HepG2 (cell line): ENCODE data around the gene RNASE7. TPM values are rescaled to one million over a fixed set of nuclear protein-coding genes. Genes with fewer than 3 reads are reported as not detected.

Source experiments
- ELK4 ChIP-seq: sonication (generic); formaldehyde crosslinking; IDR thresholded peaks from 2 replicates; pipeline ENCODE4 v1.9.0; 2021; ENCODE audit warnings: missing genetic modification reagents, borderline replicate concordance
- GABPB1 ChIP-seq: IDR thresholded peaks from 2 replicates; pipeline ENCODE4 v1.6.1; 2016; ENCODE audit warnings: mild to moderate bottlenecking, missing genetic modification reagents, moderate library complexity, missing compliant biosample characterization
- GFI1 ChIP-seq: sonication (generic); formaldehyde crosslinking; IDR thresholded peaks from 2 replicates; pipeline ENCODE4 v1.5.0; 2020; ENCODE audit warnings: missing genetic modification reagents, mild to moderate bottlenecking, borderline replicate concordance
- HMGA1 ChIP-seq: sonication (generic); formaldehyde crosslinking; conservative IDR thresholded peaks from 2 replicates; pipeline ENCODE4 v1.4.0; 2020; ENCODE audit warnings: missing genetic modification reagents
- IRX3 ChIP-seq: sonication (generic); formaldehyde crosslinking; IDR thresholded peaks from 2 replicates; pipeline ENCODE4 v1.8.1; 2023; ENCODE audit warnings: mild to moderate bottlenecking, low read depth, missing genetic modification reagents, borderline replicate concordance
- LBX2 ChIP-seq: sonication (generic); formaldehyde crosslinking; IDR thresholded peaks from 2 replicates; pipeline ENCODE4 v1.5.0; 2020; ENCODE audit warnings: missing genetic modification reagents, mild to moderate bottlenecking, borderline replicate concordance
- MATR3 ChIP-seq: sonication (generic); formaldehyde crosslinking; IDR thresholded peaks from 2 replicates; pipeline ENCODE4 v1.4.0; 2020; ENCODE audit warnings: missing genetic modification reagents
- MEIS1 ChIP-seq: sonication (generic); formaldehyde crosslinking; IDR thresholded peaks from 2 replicates; pipeline ENCODE4 v1.9.0; 2021; ENCODE audit warnings: mild to moderate bottlenecking, missing genetic modification reagents, moderate library complexity, borderline replicate concordance
- MIER2 ChIP-seq: IDR thresholded peaks from 2 replicates; pipeline ENCODE4 v1.6.1; 2016; ENCODE audit warnings: missing biosample characterization, missing genetic modification reagents
- MTA3 ChIP-seq: sonication (generic); formaldehyde crosslinking; IDR thresholded peaks from 2 replicates; pipeline ENCODE4 v1.4.0; 2020; ENCODE audit warnings: missing genetic modification reagents
- NFYC ChIP-seq: IDR thresholded peaks from 2 replicates; pipeline ENCODE4 v1.6.1; 2016; ENCODE audit warnings: missing genetic modification reagents, missing compliant biosample characterization
- PRDM10 ChIP-seq: sonication (generic); formaldehyde crosslinking; IDR thresholded peaks from 2 replicates; pipeline ENCODE4 v1.4.0; 2020; ENCODE audit warnings: low read depth, missing genetic modification reagents
- TBP ChIP-seq: sonication (generic); formaldehyde crosslinking; IDR thresholded peaks from 2 replicates; pipeline ENCODE4 v1.5.0; 2020; ENCODE audit warnings: missing genetic modification reagents
- TEAD3 ChIP-seq: optimal IDR thresholded peaks from 2 replicates; pipeline ENCODE3; 2016; ENCODE audit warnings: borderline replicate concordance
- ZC3H13 ChIP-seq: sonication (generic); formaldehyde crosslinking; IDR thresholded peaks from 2 replicates; pipeline ENCODE4 v1.8.1; 2023; ENCODE audit warnings: mild to moderate bottlenecking, missing genetic modification reagents, moderate library complexity
- ZNF18 ChIP-seq: sonication (generic); formaldehyde crosslinking; IDR thresholded peaks from 2 replicates; pipeline ENCODE4 v1.8.0; 2022; ENCODE audit warnings: mild to moderate bottlenecking, missing genetic modification reagents; ENCODE audit not compliant: insufficient replicate concordance
- ZNF180 ChIP-seq: sonication (generic); formaldehyde crosslinking; IDR thresholded peaks from 2 replicates; pipeline ENCODE4 v1.4.0; 2020; ENCODE audit warnings: low read depth, missing genetic modification reagents, borderline replicate concordance
- ZNF44 ChIP-seq: sonication (generic); formaldehyde crosslinking; IDR thresholded peaks from 2 replicates; pipeline ENCODE4 v1.5.1; 2020; ENCODE audit warnings: mild to moderate bottlenecking, missing genetic modification reagents
- ZNF678 ChIP-seq: sonication (generic); formaldehyde crosslinking; IDR thresholded peaks from 2 replicates; pipeline ENCODE4 v1.4.0; 2020; ENCODE audit warnings: mild to moderate bottlenecking, missing genetic modification reagents
- ZNF704 ChIP-seq: sonication (generic); formaldehyde crosslinking; IDR thresholded peaks from 2 replicates; pipeline ENCODE4 v1.8.1; 2023; ENCODE audit warnings: mild to moderate bottlenecking, inconsistent platforms, moderate library complexity, missing genetic modification reagents, borderline replicate concordance
- ZNF883 ChIP-seq: sonication (generic); formaldehyde crosslinking; IDR thresholded peaks from 2 replicates; pipeline ENCODE4 v1.5.1; 2020; ENCODE audit warnings: mild to moderate bottlenecking, missing genetic modification reagents; ENCODE audit errors: not compliant biosample characterization
- polyA plus RNA-seq, 8 experiments: library from polyadenylated mRNA; depleted of rRNA in 3 of 8; stranded (reverse) in 7 of 8; unstranded in 1 of 8; fragments of >200 nt; fragmentation: Illumina TruSeq in 4 of 8; extraction: Trizol in 4 of 8; gene quantifications; 2 replicates each; pipeline versions ENCODE4 v1.2.1 to v1.2.3, GENCODE V29; 2011 to 2016; ENCODE audit warnings: low read depth in 4 of 8, missing spikeins in 1 of 8, mixed read lengths in 1 of 8; ENCODE audit not compliant: insufficient read depth in 1 of 8
- total RNA-seq, 5 experiments: library from RNA; depleted of rRNA; stranded (reverse); fragments of >200 nt; fragmentation: Illumina TruSeq; extraction: Trizol; gene quantifications; 2 replicates each; pipeline ENCODE4 v1.2.3, GENCODE V29; 2016; ENCODE audit warnings: low read depth in 1 of 5

RNASE7 gene
- total and polyA plus RNA-seq, 2 of the 13 experiments (the other 11 are each of a cell fraction or from before 2014, with no cell fraction given) = 0.04 TPM; not detected in 1

- TF ChIP-seq ZNF704 (CRISPR knock-in tag) (no peak), MIER2 (no peak), ZNF678 (CRISPR knock-in tag) (no peak), ZNF18 (CRISPR knock-in tag) (no peak), MATR3 (0 out of 2 replicates have a peak, but pooled peaks have one; percentile 31), MEIS1 (no peak), ELK4 (CRISPR knock-in tag) (no peak), ZNF44 (CRISPR knock-in tag) (no peak), TBP (CRISPR knock-in tag) (no peak), ZNF883 (CRISPR knock-in tag) (no peak), GFI1 (CRISPR knock-in tag) (no peak), LBX2 (CRISPR knock-in tag) (no peak), GABPB1 (CRISPR knock-in tag) (peak; percentile 75), MTA3 (CRISPR knock-in tag) (no peak), TEAD3 (peak; percentile 8), PRDM10 (CRISPR knock-in tag) (no peak), ZC3H13 (CRISPR knock-in tag) (no peak; the same call in 1 of the 2 replicates), IRX3 (no peak), ZNF180 (no peak), NFYC (CRISPR knock-in tag) (no peak), HMGA1 (CRISPR knock-in tag) (no peak)
Measured at GRCh38 chr14:21071225-21072030, 29.3 kb downstream of the RNASE7 start (continued).
